RWPE2 (cell line): ENCODE results near the gene MR1.

Experiments
- ATAC-seq: fragments of 200-7000 bp; cut with Tn5 transposase; 3 replicates; pipeline ENCODE4 v1.9.1; 2021; ENCODE audit warnings: low read depth
- DNase-seq: peaks from one replicate; pipeline ENCODE4 v3.0.0-alpha.2; 2020; ENCODE audit warnings: low spot score
- H3K27ac ChIP-seq: fragments of 450-650 bp; 2 replicates; pipeline ENCODE4 v1.5.1; 2017; ENCODE audit warnings: mild to moderate bottlenecking; ENCODE audit not compliant: poor library complexity, severe bottlenecking
- H3K27me3 ChIP-seq: fragments of 250-450 bp; sonication (Bioruptor Pico); 2 replicates; pipeline ENCODE4 v1.5.1; 2021; ENCODE audit warnings: mild to moderate bottlenecking, moderate library complexity; ENCODE audit not compliant: insufficient read depth, poor library complexity, severe bottlenecking
- H3K36me3 ChIP-seq: fragments of 250-450 bp; sonication (Bioruptor Pico); 2 replicates; pipeline ENCODE4 v1.5.1; 2020; ENCODE audit warnings: low read depth, mild to moderate bottlenecking, moderate library complexity
- H3K4me1 ChIP-seq: fragments of 250-450 bp; sonication (Bioruptor Pico); 2 replicates; pipeline ENCODE4 v1.5.1; 2021; ENCODE audit warnings: mild to moderate bottlenecking, moderate library complexity; ENCODE audit not compliant: insufficient read depth, poor library complexity, severe bottlenecking
- H3K4me3 ChIP-seq: fragments of 250-450 bp; sonication (Bioruptor Pico); 2 replicates; pipeline ENCODE4 v1.5.1; 2021; ENCODE audit warnings: mild to moderate bottlenecking, moderate library complexity; ENCODE audit not compliant: severe bottlenecking
- H3K9me3 ChIP-seq: fragments of 250-450 bp; sonication (Bioruptor Pico); 2 replicates; pipeline ENCODE4 v1.5.1; 2021; ENCODE audit warnings: mild to moderate bottlenecking, moderate library complexity; ENCODE audit not compliant: severe bottlenecking
- CTCF ChIP-seq: fragments of 450-650 bp; IDR thresholded peaks from one replicate; pipeline ENCODE4 v1.5.1; 2017; ENCODE audit warnings: mild to moderate bottlenecking, moderate library complexity; ENCODE audit not compliant: poor library complexity, severe bottlenecking

The MR1 gene

DNA sequence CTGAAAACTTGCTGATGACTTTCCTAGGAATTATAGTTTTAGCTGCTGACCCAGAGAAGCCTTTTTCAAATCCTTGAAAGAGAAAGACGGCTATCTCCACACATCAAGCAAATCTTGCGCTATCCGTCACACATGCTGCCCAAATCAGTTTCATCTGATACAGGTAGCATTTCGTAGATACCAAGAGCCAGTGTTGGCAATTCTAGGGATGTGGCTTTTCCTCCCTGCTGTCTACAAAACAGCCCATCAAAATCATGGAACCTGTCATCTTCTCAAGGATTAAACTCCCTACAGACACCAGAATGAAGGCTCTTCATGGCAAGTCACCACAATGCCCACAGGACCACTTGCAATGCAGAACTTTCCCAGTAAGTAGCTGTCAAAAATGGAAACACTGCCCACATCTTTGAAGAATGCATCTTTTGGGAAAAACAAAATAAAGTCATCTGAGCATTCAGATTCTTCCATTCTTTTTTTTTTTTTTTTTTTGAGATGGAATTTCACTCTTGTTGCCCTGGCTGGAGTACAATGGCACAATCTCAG, 21.5 kb upstream of the MR1 start:
- ATAC-seq (no peak), DNase-seq (no peak)
- peaks cover 17% of the 10 kb centered on the region; the same call in 1 of the 2 replicates for H3K36me3 ChIP-seq
- TF ChIP-seq CTCF: no peak
- H3K27ac ChIP-seq: no peak overlapping the region
- no peak overlapping the region for H3K4me3 ChIP-seq
- peaks cover 8% of the 10 kb centered on the region for H3K4me1 ChIP-seq
- H3K27me3 ChIP-seq: no peaks in the 10 kb centered on the region
- H3K9me3 ChIP-seq: no peaks in the 10 kb centered on the region

DNA sequence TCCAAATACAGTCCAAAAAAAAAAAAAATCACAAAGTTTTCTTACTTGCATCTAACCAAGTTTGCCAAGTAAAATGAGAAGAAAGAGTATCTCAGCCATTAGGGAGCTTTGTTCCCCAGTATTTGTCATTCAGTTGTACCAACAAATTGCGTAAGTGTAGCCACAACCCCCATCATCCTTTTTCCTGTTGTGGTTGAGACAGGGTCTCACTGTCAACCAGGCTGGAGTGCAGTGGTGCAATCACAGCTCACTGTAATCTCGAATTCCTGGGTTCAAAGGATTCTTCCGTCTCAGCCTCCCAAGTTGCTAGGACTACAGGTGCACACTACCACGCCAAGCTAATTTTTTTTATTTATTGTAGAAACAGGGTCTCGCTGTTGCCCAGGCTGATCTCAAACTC, 20.6 kb upstream of the MR1 start:
- Histone ChIP-seq H3K4me1 (peaks cover 8% of the 10 kb centered on the region), H3K4me3 (no peak overlapping the region), H3K27ac (no peak overlapping the region), H3K36me3 (peaks cover 17% of the 10 kb centered on the region), H3K27me3 (no peaks in the 10 kb centered on the region), H3K9me3 (no peaks in the 10 kb centered on the region)
- TF ChIP-seq CTCF: no peak
- ATAC-seq: no peak
- DNase-seq: no peak

- DNase-seq (no peak), ATAC-seq (no peak)
- TF ChIP-seq CTCF: no peak
- Histone ChIP-seq H3K36me3 (peaks cover 14% of the 10 kb centered on the region), H3K4me3 (no peak overlapping the region), H3K9me3 (no peaks in the 10 kb centered on the region), H3K27ac (no peak overlapping the region), H3K27me3 (no peaks in the 10 kb centered on the region), H3K4me1 (peaks cover 11% of the 10 kb centered on the region)
Observed at GRCh38 chr1:181014477-181015250, 19.1 kb upstream of the MR1 start.

- Histone ChIP-seq H3K4me3 (no peak overlapping the region), H3K9me3 (no peaks in the 10 kb centered on the region), H3K4me1 (peaks cover 11% of the 10 kb centered on the region), H3K27ac (no peak overlapping the region), H3K27me3 (no peaks in the 10 kb centered on the region), H3K36me3 (peaks cover 12% of the 10 kb centered on the region)
- TF ChIP-seq CTCF: no peak
- no peak for ATAC-seq
- no peak for DNase-seq
Observed at GRCh38 chr1:181015251-181015615, 18.6 kb upstream of the MR1 start.

GRCh38 chr1:181016563-181016962, 17.2 kb upstream of the MR1 start:
- Histone ChIP-seq H3K27me3 (no peaks in the 10 kb centered on the region), H3K27ac (no peak overlapping the region), H3K4me3 (no peak overlapping the region), H3K4me1 (peaks cover 21% of the 10 kb centered on the region), H3K9me3 (no peaks in the 10 kb centered on the region), H3K36me3 (peaks cover 5% of the 10 kb centered on the region)
- ATAC-seq (no peak), DNase-seq (no peak)
- TF ChIP-seq CTCF: no peak
